Thoracic aorta (tissue), 2 donors: ENCODE results near the gene PRR15L. TPM values are rescaled to one million over a fixed set of nuclear protein-coding genes. Genes with fewer than 3 reads are reported as not detected.

Source experiments
- ATAC-seq: fragments of 150-250 bp; one replicate; pipeline ENCODE4 v1.8.0; 2017; ENCODE audit warnings: low read depth; ENCODE audit not compliant: insufficient number of reproducible peaks, low FRiP score
- DNase-seq: peaks from one replicate; pipeline ENCODE4 v3.0.0-alpha.2; 2020; ENCODE audit warnings: low spot score
- H3K27ac ChIP-seq, 2 donors: fragments of 200-600 bp; sonication (generic); 1 replicate in 1 of 2; 2 replicates in 1 of 2; pipeline ENCODE4 v1.5.1; 2016; ENCODE audit warnings: mild to moderate bottlenecking in 2 of 2, moderate library complexity in 2 of 2
- H3K27me3 ChIP-seq: fragments of 200-600 bp; sonication (generic); replicated peaks from 2 replicates; pipeline ENCODE4 v1.6.0; 2016; ENCODE audit warnings: mild to moderate bottlenecking; ENCODE audit not compliant: insufficient read depth
- H3K36me3 ChIP-seq: fragments of 200-600 bp; sonication (generic); one replicate; pipeline ENCODE4 v1.5.1; 2016
- H3K4me1 ChIP-seq, 2 donors: fragments of 200-600 bp; sonication (generic); 1 replicate in 1 of 2; 2 replicates in 1 of 2; pipeline versions ENCODE4 v1.5.1 to v1.6.0; 2016; ENCODE audit warnings: low read depth in 2 of 2, mild to moderate bottlenecking in 1 of 2; ENCODE audit not compliant: control insufficient read depth in 1 of 2
- H3K4me3 ChIP-seq: fragments of 200-600 bp; sonication (generic); 2 replicates; pipeline ENCODE4 v1.5.1; 2016; ENCODE audit warnings: mild to moderate bottlenecking
- H3K9me3 ChIP-seq: fragments of 200-600 bp; sonication (generic); 2 replicates; pipeline ENCODE4 v1.5.1; 2016
- CTCF ChIP-seq: fragments of 200-600 bp; sonication (generic); IDR thresholded peaks from one replicate; pipeline ENCODE4 v1.5.1; 2019; ENCODE audit warnings: antibody characterized with exemption
- total RNA-seq, 2 donors: library from RNA; depleted of rRNA; stranded (reverse); fragments of >200 nt; gene quantifications; one replicate each; pipeline versions ENCODE4 v1.1.0 to v1.2.3, GENCODE V29; 2016

PRR15L gene
- total RNA-seq, 2 donors from 2014 or later = 1.4 TPM; not detected in 1

GRCh38 chr17:47987240-47987835 lies 29.7 kb upstream of the PRR15L start:
- Histone ChIP-seq H3K4me1 (peaks cover 4 to 9% of the 10 kb centered on the region in 2 donors), H3K36me3 (peaks cover 3% of the 10 kb centered on the region), H3K27ac (no peak overlapping the region), H3K9me3 (no peaks in the 10 kb centered on the region), H3K4me3 (no peak overlapping the region), H3K27me3 (no peaks in the 10 kb centered on the region)
- DNase-seq = no peak
- no peak for TF ChIP-seq CTCF
- ATAC-seq = no peak

GRCh38 chr17:47986520-47986919 lies 28.8 kb upstream of the PRR15L start:
- H3K27ac ChIP-seq = no peak overlapping the region
- DNase-seq (no peak), ATAC-seq (no peak)
- no peaks in the 10 kb centered on the region for H3K27me3 ChIP-seq
- no peak overlapping the region for H3K4me3 ChIP-seq
- H3K4me1 ChIP-seq = peaks cover 4 to 9% of the 10 kb centered on the region in 2 donors
- no peaks in the 10 kb centered on the region for H3K9me3 ChIP-seq
- peaks cover 3% of the 10 kb centered on the region for H3K36me3 ChIP-seq
- TF ChIP-seq CTCF = no peak

- Histone ChIP-seq H3K27ac (no peak overlapping the region), H3K36me3 (peaks cover 24% of the 10 kb centered on the region), H3K4me1 (peaks cover 4 to 9% of the 10 kb centered on the region in 2 donors), H3K27me3 (no peaks in the 10 kb centered on the region), H3K9me3 (no peaks in the 10 kb centered on the region), H3K4me3 (no peak overlapping the region)
- ATAC-seq = no peak
- no peak for DNase-seq
- TF ChIP-seq CTCF = no peak
Observed at GRCh38 chr17:47983492-47984223, 26.0 kb upstream of the PRR15L start.

- no peak overlapping the region for H3K27ac ChIP-seq
- no peak for TF ChIP-seq CTCF
- peaks cover 25% of the 10 kb centered on the region for H3K36me3 ChIP-seq
- peaks cover 4 to 8% of the 10 kb centered on the region in 2 donors for H3K4me1 ChIP-seq
- no peak for ATAC-seq
- H3K27me3 ChIP-seq = no peaks in the 10 kb centered on the region
- no peaks in the 10 kb centered on the region for H3K9me3 ChIP-seq
- H3K4me3 ChIP-seq = no peak overlapping the region
- DNase-seq = no peak
Observed at GRCh38 chr17:47982645-47983390, 25.1 kb upstream of the PRR15L start.

GRCh38 chr17:47982091-47982617 lies 24.5 kb upstream of the PRR15L start:
- no peak overlapping the region for H3K4me3 ChIP-seq
- ATAC-seq (no peak), DNase-seq (no peak)
- H3K27me3 ChIP-seq = no peaks in the 10 kb centered on the region
- H3K9me3 ChIP-seq = no peaks in the 10 kb centered on the region
- H3K36me3 ChIP-seq = peaks cover 25% of the 10 kb centered on the region
- peaks cover 0 to 2% of the 10 kb centered on the region in 2 donors for H3K4me1 ChIP-seq
- TF ChIP-seq CTCF = no peak
- no peak overlapping the region for H3K27ac ChIP-seq
